ENCODE results near the gene TRPM8.
"Not testable (repeated sequence)": the region's sequence is repeated elsewhere in the genome, so short reads cannot be mapped to it uniquely, and the experiment has no call there.

The TRPM8 gene

DNA sequence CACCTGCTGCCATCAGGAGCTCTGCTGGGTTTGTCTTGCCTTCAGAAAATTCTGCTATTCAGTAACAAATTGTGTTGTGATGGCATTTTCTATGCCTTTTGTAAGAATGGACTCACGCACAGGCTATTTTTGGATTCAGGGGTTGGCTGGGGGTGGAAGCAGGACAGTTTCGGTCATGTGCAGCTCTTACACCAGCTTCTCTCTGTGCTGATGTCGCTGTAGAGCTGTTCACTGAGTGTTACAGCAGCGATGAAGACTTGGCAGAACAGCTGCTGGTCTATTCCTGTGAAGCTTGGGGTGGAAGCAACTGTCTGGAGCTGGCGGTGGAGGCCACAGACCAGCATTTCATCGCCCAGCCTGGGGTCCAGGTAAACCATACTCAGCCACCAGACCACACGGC is 49.2 kb downstream of the TRPM8 start:
- TF ChIP-seq, protein P1, sequence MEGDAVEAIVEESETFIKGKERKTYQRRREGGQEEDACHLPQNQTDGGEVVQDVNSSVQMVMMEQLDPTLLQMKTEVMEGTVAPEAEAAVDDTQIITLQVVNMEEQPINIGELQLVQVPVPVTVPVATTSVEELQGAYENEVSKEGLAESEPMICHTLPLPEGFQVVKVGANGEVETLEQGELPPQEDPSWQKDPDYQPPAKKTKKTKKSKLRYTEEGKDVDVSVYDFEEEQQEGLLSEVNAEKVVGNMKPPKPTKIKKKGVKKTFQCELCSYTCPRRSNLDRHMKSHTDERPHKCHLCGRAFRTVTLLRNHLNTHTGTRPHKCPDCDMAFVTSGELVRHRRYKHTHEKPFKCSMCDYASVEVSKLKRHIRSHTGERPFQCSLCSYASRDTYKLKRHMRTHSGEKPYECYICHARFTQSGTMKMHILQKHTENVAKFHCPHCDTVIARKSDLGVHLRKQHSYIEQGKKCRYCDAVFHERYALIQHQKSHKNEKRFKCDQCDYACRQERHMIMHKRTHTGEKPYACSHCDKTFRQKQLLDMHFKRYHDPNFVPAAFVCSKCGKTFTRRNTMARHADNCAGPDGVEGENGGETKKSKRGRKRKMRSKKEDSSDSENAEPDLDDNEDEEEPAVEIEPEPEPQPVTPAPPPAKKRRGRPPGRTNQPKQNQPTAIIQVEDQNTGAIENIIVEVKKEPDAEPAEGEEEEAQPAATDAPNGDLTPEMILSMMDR (IDR thresholded peaks at IDR 0.05; ENCODE audit: low read depth, low read length): no peak
- TF ChIP-seq, protein P2, sequence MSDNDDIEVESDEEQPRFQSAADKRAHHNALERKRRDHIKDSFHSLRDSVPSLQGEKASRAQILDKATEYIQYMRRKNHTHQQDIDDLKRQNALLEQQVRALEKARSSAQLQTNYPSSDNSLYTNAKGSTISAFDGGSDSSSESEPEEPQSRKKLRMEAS (IDR thresholded peaks at IDR 0.05; ENCODE audit: low read depth, low read length): no peak
- TF ChIP-seq POLR2A (IDR thresholded peaks at IDR 0.05; ENCODE audit: extremely low read depth, insufficient read length): no peak
- TF ChIP-seq MYC (IDR thresholded peaks at IDR 0.05; ENCODE audit: low read depth, low read length): no peak
- no peak for DNase-seq (ENCODE audit: low read depth)

DNA sequence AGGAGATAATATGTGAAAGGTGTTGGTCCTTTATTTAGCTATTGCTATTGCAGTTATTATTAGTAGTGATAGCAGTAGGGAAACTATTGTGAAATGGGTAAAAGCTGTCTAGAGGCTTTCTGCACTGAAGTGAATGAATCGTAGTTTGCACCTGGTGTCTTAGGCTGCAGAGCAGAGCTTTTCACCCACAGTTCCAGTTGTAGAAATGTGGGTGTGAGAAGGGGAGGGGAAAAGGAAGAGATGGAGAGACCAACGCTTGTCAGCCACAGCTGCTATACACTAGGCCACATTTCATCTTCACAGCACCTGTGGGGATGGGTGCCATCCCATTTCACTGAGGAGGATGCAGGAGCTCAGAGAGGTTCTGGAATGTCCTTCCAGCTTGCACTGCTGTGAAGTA is 50.0 kb downstream of the TRPM8 start:
- no peak for DNase-seq (ENCODE audit: low read depth)
- TF ChIP-seq, protein P2 (IDR thresholded peaks at IDR 0.05; ENCODE audit: low read depth, low read length): no peak
- TF ChIP-seq, protein P1 (IDR thresholded peaks at IDR 0.05; ENCODE audit: low read depth, low read length): no peak
- no peak for TF ChIP-seq MYC (IDR thresholded peaks at IDR 0.05; ENCODE audit: low read depth, low read length)
- H3K4me3 ChIP-seq (ENCODE audit: low read depth, low read length): no peak overlapping the region

More for the DNA sequence above, 49.2 kb downstream of the TRPM8 start:
- no peak overlapping the region for H3K4me3 ChIP-seq (ENCODE audit: low read depth, low read length)

DNA sequence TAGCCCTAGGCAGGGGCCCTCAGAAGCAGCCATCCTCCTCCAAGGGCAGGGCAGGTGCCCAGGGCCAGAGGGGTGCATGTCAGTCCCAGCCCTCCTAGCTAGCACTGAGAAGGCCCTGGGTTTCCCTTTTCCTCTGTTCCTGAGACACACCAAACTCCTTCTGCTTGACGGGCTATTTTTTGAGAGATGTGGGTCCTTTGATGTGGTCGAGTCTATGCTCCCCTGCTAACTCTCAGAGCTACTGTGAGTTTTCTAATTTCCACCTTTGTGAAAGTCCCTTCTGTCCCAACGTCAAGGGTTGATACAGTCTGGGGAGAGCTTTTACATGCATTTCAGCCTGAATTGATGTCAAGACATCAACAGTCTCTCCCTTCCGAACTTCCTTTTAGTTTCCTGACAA is 51.4 kb downstream of the TRPM8 start:
- no peak overlapping the region for H3K4me3 ChIP-seq (ENCODE audit: low read depth, low read length)
- DNase-seq (ENCODE audit: low read depth): no peak
- TF ChIP-seq, protein P1 (IDR thresholded peaks at IDR 0.05; ENCODE audit: low read depth, low read length): no peak
- TF ChIP-seq POLR2A (IDR thresholded peaks at IDR 0.05; ENCODE audit: extremely low read depth, insufficient read length): no peak

DNA sequence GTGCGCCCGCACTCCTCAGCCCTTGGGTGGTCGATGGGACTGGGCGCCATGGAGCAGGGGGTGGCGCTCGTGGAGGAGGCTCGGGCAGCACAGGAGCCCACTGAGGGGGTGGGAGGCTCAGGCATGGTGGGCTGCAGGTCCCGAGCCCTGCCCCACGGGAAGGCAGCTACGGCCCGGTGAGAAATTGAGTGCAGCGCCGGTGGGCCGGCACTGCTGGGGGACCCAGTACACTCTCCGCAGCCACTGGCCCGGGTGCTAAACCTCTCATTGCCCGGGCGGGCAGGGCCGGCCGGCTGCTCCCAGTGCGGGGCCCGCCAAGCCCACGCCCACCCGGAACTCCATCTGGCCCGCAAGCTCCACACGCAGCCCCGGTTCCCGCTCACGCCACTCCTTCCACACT is 55.3 kb downstream of the TRPM8 start:
- DNase-seq (ENCODE audit: low read depth); H3K4me3 ChIP-seq (ENCODE audit: low read depth, low read length): not testable (repeated sequence)

DNA sequence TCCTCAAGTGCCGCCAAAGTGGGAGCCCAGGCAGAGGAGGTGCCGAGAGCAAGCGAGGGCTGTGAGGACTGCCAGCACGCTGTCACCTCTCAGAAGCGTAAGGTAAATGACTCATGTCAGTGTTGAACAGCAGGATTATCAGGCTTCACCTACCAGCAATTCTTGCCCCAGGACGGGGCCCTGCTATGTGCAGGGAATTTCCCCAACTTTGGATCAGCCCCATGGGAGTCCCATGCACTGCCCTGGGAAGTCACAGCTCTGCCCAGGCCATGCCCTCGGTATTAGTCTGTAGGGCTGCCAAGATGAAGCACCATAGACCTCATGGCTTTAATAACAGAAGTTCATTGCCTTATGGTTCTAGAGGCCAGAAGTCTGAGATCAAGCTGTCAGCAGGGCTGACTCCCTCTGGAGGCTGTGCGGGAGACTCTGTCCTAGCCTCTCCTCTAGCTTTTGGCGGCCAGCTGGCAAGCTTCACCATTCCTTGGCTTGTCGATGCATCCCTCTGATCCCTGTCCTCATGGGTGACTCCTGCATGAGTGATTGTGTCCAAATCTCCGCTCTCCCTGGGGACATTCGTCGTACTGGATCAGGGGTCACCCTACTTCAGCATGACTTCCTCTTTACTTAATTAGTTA is 55.9 kb downstream of the TRPM8 start:
- TF ChIP-seq, protein P2 (IDR thresholded peaks at IDR 0.05; ENCODE audit: low read depth, low read length): no peak
- TF ChIP-seq MYC (IDR thresholded peaks at IDR 0.05; ENCODE audit: low read depth, low read length) (no peak), POLR2A (IDR thresholded peaks at IDR 0.05; ENCODE audit: extremely low read depth, insufficient read length) (no peak)
- TF ChIP-seq, protein P1 (IDR thresholded peaks at IDR 0.05; ENCODE audit: low read depth, low read length): no peak
- DNase-seq (ENCODE audit: low read depth): peak; percentile 9
- H3K4me3 ChIP-seq (ENCODE audit: low read depth, low read length): no peak overlapping the region

DNA sequence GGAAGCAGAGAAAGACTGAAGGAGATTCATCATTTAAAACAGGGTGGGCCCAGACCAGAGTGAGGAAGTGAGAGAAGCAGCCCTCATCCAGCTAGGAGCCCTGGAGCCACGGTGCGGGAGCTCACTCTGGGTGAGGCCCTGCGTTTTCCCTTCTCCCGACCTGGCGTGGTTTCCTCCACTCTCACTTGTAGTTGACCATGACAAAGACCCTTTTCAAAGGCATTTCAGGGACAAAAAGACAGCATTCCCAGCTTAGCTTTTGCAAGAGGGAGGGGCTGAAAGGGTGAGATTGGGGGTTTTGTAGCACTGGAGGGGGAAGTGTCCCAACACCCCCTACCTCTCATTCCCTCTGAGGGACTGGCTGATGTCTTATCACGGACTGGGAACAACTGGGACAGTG is 56.6 kb downstream of the TRPM8 start:
- no peak for DNase-seq (ENCODE audit: low read depth)
- TF ChIP-seq MYC (IDR thresholded peaks at IDR 0.05; ENCODE audit: low read depth, low read length) (no peak), POLR2A (IDR thresholded peaks at IDR 0.05; ENCODE audit: extremely low read depth, insufficient read length) (no peak)
- TF ChIP-seq, protein P1 (IDR thresholded peaks at IDR 0.05; ENCODE audit: low read depth, low read length): no peak
- TF ChIP-seq, protein P2 (IDR thresholded peaks at IDR 0.05; ENCODE audit: low read depth, low read length): no peak
- H3K4me3 ChIP-seq (ENCODE audit: low read depth, low read length): no peak overlapping the region

Measured in NB4 (cell line).